GM12891 (cell line): ENCODE data around the gene TMEM255B.

Experiments
- POLR2A ChIP-seq: IDR thresholded peaks from 2 replicates; pipeline ENCODE4 v1.6.1; 2011; ENCODE audit warnings: low read depth, low read length, control low read depth
- POLR2AphosphoS5 ChIP-seq: IDR thresholded peaks from 2 replicates; pipeline ENCODE4 v1.6.1; 2011; ENCODE audit warnings: low read depth, low read length, control low read depth
- POU2F2 ChIP-seq: IDR thresholded peaks from 2 replicates; pipeline ENCODE4 v1.6.1; 2011; ENCODE audit warnings: low read depth, mild to moderate bottlenecking, control low read depth, low read length, moderate library complexity
- SPI1 ChIP-seq: IDR thresholded peaks from 2 replicates; pipeline ENCODE4 v1.6.1; 2011; ENCODE audit warnings: low read depth, low read length, control low read depth
- TAF1 ChIP-seq: IDR thresholded peaks from 2 replicates; pipeline ENCODE4 v1.6.1; 2011; ENCODE audit warnings: low read depth, low read length, control low read depth

GRCh38 chr13:113791761-113792160 lies 32.7 kb downstream of the TMEM255B start:
- no peak for TF ChIP-seq POLR2A
- TF ChIP-seq SPI1: no peak
- no peak for TF ChIP-seq TAF1
- TF ChIP-seq POLR2AphosphoS5: no peak
- no peak for TF ChIP-seq POU2F2
